ENCODE measurements around the gene UGT1A8. TPM values are rescaled to one million over a fixed set of nuclear protein-coding genes. Genes with fewer than 3 reads are reported as not detected.

The UGT1A8 gene
- polyA plus RNA-seq, 2 of the 4 experiments (the other 2 are of a cell fraction) = 0.22 TPM; not detected in 1

- TF ChIP-seq, protein P1, sequence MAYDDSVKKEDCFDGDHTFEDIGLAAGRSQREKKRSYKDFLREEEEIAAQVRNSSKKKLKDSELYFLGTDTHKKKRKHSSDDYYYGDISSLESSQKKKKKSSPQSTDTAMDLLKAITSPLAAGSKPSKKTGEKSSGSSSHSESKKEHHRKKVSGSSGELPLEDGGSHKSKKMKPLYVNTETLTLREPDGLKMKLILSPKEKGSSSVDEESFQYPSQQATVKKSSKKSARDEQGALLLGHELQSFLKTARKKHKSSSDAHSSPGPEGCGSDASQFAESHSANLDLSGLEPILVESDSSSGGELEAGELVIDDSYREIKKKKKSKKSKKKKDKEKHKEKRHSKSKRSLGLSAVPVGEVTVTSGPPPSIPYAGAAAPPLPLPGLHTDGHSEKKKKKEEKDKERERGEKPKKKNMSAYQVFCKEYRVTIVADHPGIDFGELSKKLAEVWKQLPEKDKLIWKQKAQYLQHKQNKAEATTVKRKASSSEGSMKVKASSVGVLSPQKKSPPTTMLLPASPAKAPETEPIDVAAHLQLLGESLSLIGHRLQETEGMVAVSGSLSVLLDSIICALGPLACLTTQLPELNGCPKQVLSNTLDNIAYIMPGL (CRISPR knock-in tag; IDR thresholded peaks at IDR 0.05; ENCODE audit: borderline replicate concordance) = no peak
- TF ChIP-seq TFCP2L1 (CRISPR knock-in tag; IDR thresholded peaks at IDR 0.05) (no peak), RNF2 (IDR thresholded peaks at IDR 0.05; ENCODE audit: borderline replicate concordance, low read depth) (no peak), NR3C1 (IDR thresholded peaks at IDR 0.05) (no peak)
- TF ChIP-seq, protein P2, sequence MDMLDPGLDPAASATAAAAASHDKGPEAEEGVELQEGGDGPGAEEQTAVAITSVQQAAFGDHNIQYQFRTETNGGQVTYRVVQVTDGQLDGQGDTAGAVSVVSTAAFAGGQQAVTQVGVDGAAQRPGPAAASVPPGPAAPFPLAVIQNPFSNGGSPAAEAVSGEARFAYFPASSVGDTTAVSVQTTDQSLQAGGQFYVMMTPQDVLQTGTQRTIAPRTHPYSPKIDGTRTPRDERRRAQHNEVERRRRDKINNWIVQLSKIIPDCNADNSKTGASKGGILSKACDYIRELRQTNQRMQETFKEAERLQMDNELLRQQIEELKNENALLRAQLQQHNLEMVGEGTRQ (IDR thresholded peaks at IDR 0.05) = no peak
These were observed 140.7 kb downstream of the UGT1A8 start (continued) for GRCh38 chr2:233758141-233758540.

DNA sequence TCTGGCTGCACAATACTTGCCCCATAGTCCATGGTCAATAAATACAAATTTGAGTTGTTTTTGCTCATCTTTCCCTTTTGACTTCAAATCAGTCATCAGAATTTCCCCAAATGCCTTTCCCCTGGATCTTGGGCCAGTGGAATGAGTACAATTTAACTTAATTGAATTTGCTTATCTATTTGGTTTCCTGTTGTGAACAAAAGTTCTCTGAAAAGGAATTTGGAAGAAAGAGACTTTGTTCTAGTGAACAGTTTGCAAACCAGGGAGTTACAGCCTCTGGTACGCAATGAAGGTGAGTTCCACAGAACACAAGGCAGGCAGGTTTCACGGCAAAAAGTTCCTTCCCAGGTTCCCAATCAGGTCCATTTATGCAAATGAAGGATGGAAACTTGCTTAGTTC lies 141.4 kb downstream of the UGT1A8 start:
- TF ChIP-seq ZNF302 (CRISPR knock-in tag; IDR thresholded peaks at IDR 0.05) = no peak
- TF ChIP-seq CBX2 (IDR thresholded peaks at IDR 0.05; ENCODE audit: borderline replicate concordance, low read depth) = no peak
- TF ChIP-seq ZSCAN20 (CRISPR knock-in tag; IDR thresholded peaks at IDR 0.05) = no peak
- TF ChIP-seq CHD4 (IDR thresholded peaks at IDR 0.05; ENCODE audit: borderline replicate concordance) = no peak
- no peak for TF ChIP-seq GATA3 (IDR thresholded peaks at IDR 0.05; ENCODE audit: borderline replicate concordance)
- peak overlapping the region; percentile 91 to 94 for H3K27ac ChIP-seq
- H3K4me1 ChIP-seq = peaks cover 53% of the 10 kb centered on the region
- DNase-seq (ENCODE audit: low read depth in 1 of 2, low spot score in 1 of 2) (no peak), FAIRE-seq (no peak), ATAC-seq (no peak)
- ChIA-PET POLR2A (no interaction called here), CTCF (interaction anchor here (1.1 to 2.5 kb wide), 2 partner anchors 22 to 74 kb away, joined by 3 to 9 read pairs; no protein-coding TSS in a partner anchor)
- no peak overlapping the region for H3K4me3 ChIP-seq
- 97% methylated on average over 2 of the region's 2 CpGs for WGBS (ENCODE audit: missing lambda C conversion rate)
- H3K4me2 ChIP-seq = no peak overlapping the region
- H3K9me3 ChIP-seq = peaks cover 17% of the 10 kb centered on the region; the same call in 2 of the 3 replicates

GRCh38 chr2:233760043-233760442 lies 142.6 kb downstream of the UGT1A8 start, which contains the start of gene UGT1A1:
TSS of gene UGT1A1 (plus strand) at chr2:233760270. CDS start at chr2:233760288, 18 bp downstream.
- Histone ChIP-seq H3K27ac (peak within 1 kb of the TSS; percentile 91 to 94), H3K4me1 (peaks cover 65% of the 10 kb centered on the region), H3K9me3 (peaks cover 12% of the 10 kb centered on the region; the same call in 2 of the 3 replicates), H3K4me2 (no peak within 1 kb of the TSS), H3K4me3 (no peak within 1 kb of the TSS)
- FAIRE-seq (no peak), DNase-seq (ENCODE audit: low read depth in 1 of 2, low spot score in 1 of 2) (no peak), ATAC-seq (no peak)
- ChIA-PET POLR2A (no interaction called here), CTCF (interaction anchor here (0.6 to 2.5 kb wide), 3 partner anchors 14 to 73 kb away, joined by 3 to 9 read pairs (median 3); no protein-coding TSS in a partner anchor)
- WGBS (ENCODE audit: missing lambda C conversion rate) = 90% methylated on average over 6 of the region's 6 CpGs
- TF ChIP-seq, protein P3, sequence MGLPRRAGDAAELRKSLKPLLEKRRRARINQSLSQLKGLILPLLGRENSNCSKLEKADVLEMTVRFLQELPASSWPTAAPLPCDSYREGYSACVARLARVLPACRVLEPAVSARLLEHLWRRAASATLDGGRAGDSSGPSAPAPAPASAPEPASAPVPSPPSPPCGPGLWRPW (IDR thresholded peaks at IDR 0.05) = no peak
- TF ChIP-seq RFX5 (IDR thresholded peaks at IDR 0.05) (no peak), PHF8 (IDR thresholded peaks at IDR 0.05; ENCODE audit: borderline replicate concordance, low read depth) (no peak), GATA3 (IDR thresholded peaks at IDR 0.05; ENCODE audit: borderline replicate concordance) (no peak), FOSL2 (IDR thresholded peaks at IDR 0.05) (no peak), FOSL2 (CRISPR knock-in tag; IDR thresholded peaks at IDR 0.05) (no peak), CHD4 (IDR thresholded peaks at IDR 0.05; ENCODE audit: borderline replicate concordance) (no peak), ZFP36 (IDR thresholded peaks at IDR 0.05; ENCODE audit: borderline replicate concordance, partially characterized antibody) (no peak), SREBF2 (IDR thresholded peaks at IDR 0.05) (no peak), ZC3H11A (IDR thresholded peaks at IDR 0.05) (no peak), EHMT2 (IDR thresholded peaks at IDR 0.05; ENCODE audit: low read depth) (no peak), POLR2A (IDR thresholded peaks at IDR 0.05; ENCODE audit: low read length) (no peak), MYC (IDR thresholded peaks at IDR 0.05; ENCODE audit: borderline replicate concordance, low read length) (no peak), MAFK (IDR thresholded peaks at IDR 0.05; ENCODE audit: partially characterized antibody) (no peak)
- TF ChIP-seq, protein P4, sequence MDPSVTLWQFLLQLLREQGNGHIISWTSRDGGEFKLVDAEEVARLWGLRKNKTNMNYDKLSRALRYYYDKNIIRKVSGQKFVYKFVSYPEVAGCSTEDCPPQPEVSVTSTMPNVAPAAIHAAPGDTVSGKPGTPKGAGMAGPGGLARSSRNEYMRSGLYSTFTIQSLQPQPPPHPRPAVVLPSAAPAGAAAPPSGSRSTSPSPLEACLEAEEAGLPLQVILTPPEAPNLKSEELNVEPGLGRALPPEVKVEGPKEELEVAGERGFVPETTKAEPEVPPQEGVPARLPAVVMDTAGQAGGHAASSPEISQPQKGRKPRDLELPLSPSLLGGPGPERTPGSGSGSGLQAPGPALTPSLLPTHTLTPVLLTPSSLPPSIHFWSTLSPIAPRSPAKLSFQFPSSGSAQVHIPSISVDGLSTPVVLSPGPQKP (IDR thresholded peaks at IDR 0.05; ENCODE audit: low read depth, low read length) = no peak
- TF ChIP-seq, protein P5, sequence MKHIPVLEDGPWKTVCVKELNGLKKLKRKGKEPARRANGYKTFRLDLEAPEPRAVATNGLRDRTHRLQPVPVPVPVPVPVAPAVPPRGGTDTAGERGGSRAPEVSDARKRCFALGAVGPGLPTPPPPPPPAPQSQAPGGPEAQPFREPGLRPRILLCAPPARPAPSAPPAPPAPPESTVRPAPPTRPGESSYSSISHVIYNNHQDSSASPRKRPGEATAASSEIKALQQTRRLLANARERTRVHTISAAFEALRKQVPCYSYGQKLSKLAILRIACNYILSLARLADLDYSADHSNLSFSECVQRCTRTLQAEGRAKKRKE (CRISPR knock-in tag; IDR thresholded peaks at IDR 0.05; ENCODE audit: low read depth) = no peak

Data from A549 (cell line).